H1 (cell line): ENCODE data around the gene GABPB1. TPM values are rescaled to one million over a fixed set of nuclear protein-coding genes. Genes with fewer than 3 reads are reported as not detected.

Source experiments
- CTCF ChIA-PET: fragments of 300-600 bp; sonication (Branson Sonifier 250); formaldehyde crosslinking; loops from one replicate; lab custom pipeline; 2021; ENCODE audit not compliant: partially characterized antibody; lab: Charles Lee
- POLR2A ChIA-PET: fragments of 300-600 bp; sonication (Branson Sonifier 250); formaldehyde crosslinking; loops from one replicate; lab custom pipeline; 2021; ENCODE audit warnings: inconsistent platforms; ENCODE audit not compliant: partially characterized antibody; lab: Charles Lee
- DNase-seq, 2 experiments: peaks; one replicate each; pipeline versions ENCODE4 v3.0.0 to v3.0.0-alpha.2; 2010 to 2022; ENCODE audit warnings: low spot score in 2 of 2, low read depth in 1 of 2, mixed read lengths in 1 of 2
- FAIRE-seq: peaks from 2 replicates; lab custom pipeline; 2011; peaks lifted over from hg19 to GRCh38; lab: Jason Lieb, UNC
- H2AFZ ChIP-seq: 2 replicates; pipeline ENCODE4 v1.8.1; 2012; ENCODE audit warnings: low read length, inconsistent platforms
- H2AK5ac ChIP-seq: 2 replicates; pipeline ENCODE4 v1.6.1; 2013; ENCODE audit warnings: low read depth, low read length
- H2BK120ac ChIP-seq: replicated peaks from 2 replicates; pipeline ENCODE3; 2013; ENCODE audit warnings: low read depth, low read length, inconsistent platforms
- H2BK12ac ChIP-seq: 2 replicates; pipeline ENCODE4 v1.6.1; 2013; ENCODE audit warnings: low read depth, low read length
- H2BK15ac ChIP-seq: 2 replicates; pipeline ENCODE4 v1.6.1; 2013; ENCODE audit warnings: low read length
- H2BK20ac ChIP-seq: 2 replicates; pipeline ENCODE4 v1.6.1; 2013; ENCODE audit warnings: low read length
- H2BK5ac ChIP-seq: 2 replicates; pipeline ENCODE4 v1.6.1; 2013; ENCODE audit warnings: low read depth, low read length
- H3K14ac ChIP-seq: 2 replicates; pipeline ENCODE4 v1.6.1; 2013; ENCODE audit warnings: inconsistent platforms; ENCODE audit not compliant: insufficient read length
- H3K18ac ChIP-seq: 2 replicates; pipeline ENCODE4 v1.6.1; 2013; ENCODE audit warnings: low read length; ENCODE audit errors: extremely low read depth
- H3K23ac ChIP-seq: 2 replicates; pipeline ENCODE4 v1.6.1; 2013; ENCODE audit warnings: inconsistent platforms; ENCODE audit not compliant: insufficient read length
- H3K23me2 ChIP-seq: 2 replicates; pipeline ENCODE4 v1.6.1; 2013; ENCODE audit warnings: low read depth, low read length
- H3K27ac ChIP-seq: 2 replicates; pipeline ENCODE4 v1.6.1; 2011; ENCODE audit warnings: low read depth, low read length, inconsistent platforms
- H3K27me3 ChIP-seq, 4 experiments: replicated peaks in 1 of 4; 1 replicate in 1 of 4; 2 replicates in 3 of 4; pipeline versions ENCODE4 v1.6.1 to v1.8.1; 2011 to 2013; ENCODE audit warnings: low read length in 3 of 4, mild to moderate bottlenecking in 3 of 4, inconsistent platforms in 2 of 4, mixed read lengths in 2 of 4, moderate library complexity in 1 of 4; ENCODE audit not compliant: control insufficient read depth in 3 of 4, insufficient read depth in 3 of 4; ENCODE audit errors: extremely low read depth in 1 of 4
- H3K36me3 ChIP-seq, 4 experiments: 2 replicates each; pipeline versions ENCODE4 v1.6.1 to v1.8.1; 2011 to 2013; ENCODE audit warnings: mild to moderate bottlenecking in 4 of 4, low read length in 3 of 4, moderate library complexity in 2 of 4, control low read depth in 1 of 4, inconsistent platforms in 1 of 4; ENCODE audit not compliant: insufficient read depth in 4 of 4, control insufficient read depth in 2 of 4
- H3K4ac ChIP-seq: replicated peaks from 2 replicates; pipeline ENCODE3; 2013; ENCODE audit warnings: low read length, low read depth, mixed read lengths, inconsistent platforms; ENCODE audit not compliant: insufficient read length
- H3K4me1 ChIP-seq, 4 experiments: replicated peaks in 1 of 4; 1 replicate in 1 of 4; 2 replicates in 3 of 4; pipeline versions ENCODE4 v1.6.1 to v1.8.1; 2011 to 2013; ENCODE audit warnings: low read length in 3 of 4, inconsistent platforms in 2 of 4, mixed read lengths in 1 of 4; ENCODE audit not compliant: insufficient read depth in 4 of 4, control insufficient read depth in 3 of 4
- H3K4me2 ChIP-seq, 2 experiments: 2 replicates each; pipeline versions ENCODE4 v1.6.1 to v1.8.1; 2011 to 2013; ENCODE audit warnings: low read depth in 2 of 2, low read length in 2 of 2, control low read depth in 1 of 2, inconsistent platforms in 1 of 2, mild to moderate bottlenecking in 1 of 2; ENCODE audit not compliant: insufficient read depth in 1 of 2
- H3K4me3 ChIP-seq, 4 experiments: fragments of 200-600, 300-600 bp in 1 of 4; sonication (generic), shearing (Covaris generic), sonication (Bioruptor Twin) in 1 of 4; 2 replicates each; pipeline versions ENCODE4 v1.5.1 to v1.8.1; 2011 to 2016; ENCODE audit warnings: low read length in 4 of 4, low read depth in 3 of 4, control low read depth in 2 of 4, inconsistent platforms in 2 of 4, mild to moderate bottlenecking in 2 of 4, mixed read lengths in 1 of 4, moderate library complexity in 1 of 4; ENCODE audit not compliant: insufficient read depth in 2 of 4; ENCODE audit errors: extremely low read depth in 1 of 4
- H3K56ac ChIP-seq: replicated peaks from 2 replicates; pipeline ENCODE3; 2013; ENCODE audit warnings: low read depth, mild to moderate bottlenecking, mixed read lengths, low read length, inconsistent platforms; ENCODE audit not compliant: insufficient read length
- H3K79me1 ChIP-seq: 2 replicates; pipeline ENCODE4 v1.6.1; 2013; ENCODE audit warnings: low read depth, low read length, control low read depth
- H3K79me2 ChIP-seq, 2 experiments: 2 replicates each; pipeline versions ENCODE4 v1.6.1 to v1.8.1; 2012 to 2013; ENCODE audit warnings: low read length in 2 of 2, mild to moderate bottlenecking in 2 of 2, inconsistent platforms in 1 of 2; ENCODE audit not compliant: insufficient read depth in 2 of 2, control insufficient read depth in 1 of 2
- H3K9ac ChIP-seq, 4 experiments: replicated peaks in 1 of 4; 1 replicate in 1 of 4; 2 replicates in 3 of 4; pipeline versions ENCODE4 v1.6.1 to v1.8.1; 2011 to 2013; ENCODE audit warnings: low read depth in 3 of 4, low read length in 3 of 4, control low read depth in 2 of 4, mild to moderate bottlenecking in 2 of 4, moderate library complexity in 2 of 4, inconsistent platforms in 1 of 4; ENCODE audit errors: extremely low read depth in 1 of 4
- H3K9me3 ChIP-seq, 2 experiments: 2 replicates each; pipeline versions ENCODE4 v1.6.1 to v1.8.1; 2012 to 2013; ENCODE audit warnings: mild to moderate bottlenecking in 2 of 2, moderate library complexity in 2 of 2, control low read depth in 1 of 2, inconsistent platforms in 1 of 2, low read depth in 1 of 2, low read length in 1 of 2, mixed read lengths in 1 of 2; ENCODE audit not compliant: insufficient read depth in 2 of 2
- H4K20me1 ChIP-seq, 2 experiments: replicated peaks in 1 of 2; 2 replicates each; pipeline versions ENCODE3 to v1.8.1; 2011 to 2013; ENCODE audit warnings: inconsistent platforms in 2 of 2, low read length in 2 of 2, mild to moderate bottlenecking in 1 of 2; ENCODE audit not compliant: insufficient read depth in 2 of 2, control insufficient read depth in 1 of 2
- H4K5ac ChIP-seq: 2 replicates; pipeline ENCODE4 v1.6.1; 2013; ENCODE audit warnings: low read length, low read depth, mixed read lengths, inconsistent platforms; ENCODE audit not compliant: insufficient read length
- H4K8ac ChIP-seq: 2 replicates; pipeline ENCODE4 v1.8.0; 2013; ENCODE audit warnings: mild to moderate bottlenecking, moderate library complexity, low read length, inconsistent platforms; ENCODE audit not compliant: insufficient read depth; ENCODE audit errors: extremely low read depth
- H4K91ac ChIP-seq: replicated peaks from 2 replicates; pipeline ENCODE3; 2013; ENCODE audit warnings: low read length, mixed read lengths, inconsistent platforms; ENCODE audit not compliant: insufficient read length
- ATF2 ChIP-seq: IDR thresholded peaks from 2 replicates; pipeline ENCODE4 v1.6.1; 2012; ENCODE audit warnings: low read length, inconsistent platforms
- CBX5 ChIP-seq: fragments of 300-800, 300-1000 bp; sonication (generic); IDR thresholded peaks from 2 replicates; pipeline ENCODE4 v1.7.1; 2016; ENCODE audit warnings: antibody characterized with exemption, low read length, low read depth
- EP300 ChIP-seq, 2 experiments: IDR thresholded peaks; 1 replicate in 1 of 2; 2 replicates in 1 of 2; pipeline ENCODE4 v1.6.1; 2011 to 2012; ENCODE audit warnings: low read depth in 2 of 2, low read length in 2 of 2, mild to moderate bottlenecking in 2 of 2, borderline replicate concordance in 1 of 2, inconsistent platforms in 1 of 2, moderate library complexity in 1 of 2
- GABPA ChIP-seq: IDR thresholded peaks from 2 replicates; pipeline ENCODE4 v1.6.1; 2011; ENCODE audit warnings: mild to moderate bottlenecking, low read length, moderate library complexity, borderline replicate concordance; ENCODE audit not compliant: insufficient read depth
- GTF2F1 ChIP-seq: IDR thresholded peaks from 2 replicates; pipeline ENCODE4 v1.6.1; 2012; ENCODE audit warnings: low read depth, low read length, improper control_type of control experiment, borderline replicate concordance
- HDAC6 ChIP-seq: IDR thresholded peaks from one replicate; pipeline ENCODE4 v1.7.1; 2012; ENCODE audit warnings: low read depth, mild to moderate bottlenecking, inconsistent platforms, low read length, moderate library complexity
- RBBP5 ChIP-seq: IDR thresholded peaks from 2 replicates; pipeline ENCODE4 v1.7.1; 2012; ENCODE audit warnings: low read depth, mild to moderate bottlenecking, inconsistent platforms, low read length, moderate library complexity, borderline replicate concordance
- SP2 ChIP-seq: IDR thresholded peaks from 2 replicates; pipeline ENCODE4 v1.6.1; 2012; ENCODE audit warnings: mild to moderate bottlenecking, low read length, inconsistent platforms
- TAF1 ChIP-seq: IDR thresholded peaks from 2 replicates; pipeline ENCODE4 v1.6.1; 2011; ENCODE audit warnings: mild to moderate bottlenecking, low read depth, low read length
- WGBS, 2 experiments: shearing (Covaris generic) in 1 of 2; methylation state at CpG; one replicate each; pipeline versions ENCODE4 v1.1.6 to v1.1.7; 2013 to 2015; ENCODE audit warnings: low lambda C conversion rate in 2 of 2, mixed read lengths in 2 of 2, inconsistent platforms in 1 of 2, low coverage in 1 of 2, missing lambda C conversion rate in 1 of 2; ENCODE audit not compliant: insufficient replicate concordance in 2 of 2, insufficient coverage in 1 of 2, insufficient read length in 1 of 2; ENCODE audit errors: extremely low coverage in 1 of 2, missing lambda C conversion rate in 1 of 2; 5-methylcytosine and 5-hydroxymethylcytosine counted together
- polyA plus RNA-seq, 7 experiments: library from polyadenylated mRNA; depleted of rRNA in 3 of 7; stranded (reverse) in 5 of 7; unstranded in 2 of 7; fragments of >200 nt in 5 of 7; fragments of 200-250 nt in 2 of 7; gene quantifications; 1 replicate in 5 of 7; 2 replicates in 1 of 7; 4 replicates in 1 of 7; pipeline versions ENCODE4 v1.2.1 to v1.2.3, GENCODE V29; 2011 to 2013; ENCODE audit warnings: missing spikeins in 2 of 7, mixed read lengths in 2 of 7
- total RNA-seq: library from RNA; stranded (reverse); fragmentation: NEBNext Ultra II Directional; extraction: Animal tissue kit (Norgen Biotek cat#: 25700); gene quantifications from 2 replicates; pipeline ENCODE4 v1.2.1, GENCODE V29; 2021

GABPB1 gene
- total and polyA plus RNA-seq, 2 of the 8 experiments (the other 6 are each of a cell fraction or from before 2014, with no cell fraction given) = 24.5 to 32.3 TPM

GRCh38 chr15:50225938-50226337, 129.1 kb downstream of the GABPB1 start:
- no peak overlapping the region for H3K27ac ChIP-seq
- no peaks in the 10 kb centered on the region; a peak in 1 of 4 replicates for H3K79me2 ChIP-seq
- no peaks in the 10 kb centered on the region for H3K23me2 ChIP-seq
- peaks cover 0 to 3% (median 0%) of the 10 kb centered on the region in 4 experiments; a peak in 2 of 8 replicates for H3K36me3 ChIP-seq
- H2BK12ac ChIP-seq = no peak overlapping the region
- no peak overlapping the region for H2AFZ ChIP-seq
- no peak overlapping the region for H2BK20ac ChIP-seq
- H3K23ac ChIP-seq = no peak overlapping the region
- H3K27me3 ChIP-seq = no peaks in the 10 kb centered on the region
- no peak overlapping the region for H3K18ac ChIP-seq
- H3K14ac ChIP-seq = no peak overlapping the region
- ChIA-PET CTCF (interaction anchor here (0.6 kb wide), 1 partner anchor 9 kb away, joined by 3 read pairs; no protein-coding TSS in a partner anchor), POLR2A (no interaction called here)
- no peak overlapping the region for H2BK15ac ChIP-seq
- H2BK5ac ChIP-seq = no peak overlapping the region
- no peaks in the 10 kb centered on the region for H3K4me1 ChIP-seq
- no peak overlapping the region for H3K4me2 ChIP-seq
- no peak overlapping the region for H3K9ac ChIP-seq
- DNase-seq (no peak), FAIRE-seq (no peak)
- H3K79me1 ChIP-seq = no peaks in the 10 kb centered on the region
- H3K9me3 ChIP-seq = no peaks in the 10 kb centered on the region
- no peak overlapping the region for H3K4me3 ChIP-seq
- no peak overlapping the region for H2BK120ac ChIP-seq
- H4K91ac ChIP-seq = no peak overlapping the region
- 92% methylated on average over 3 of the region's 3 CpGs; no CpG with 5 or more reads in 1 of the 2 experiments for WGBS, 2 experiments
- no peak overlapping the region for H3K56ac ChIP-seq
- H4K20me1 ChIP-seq = no peaks in the 10 kb centered on the region
- H2AK5ac ChIP-seq = no peak overlapping the region
- no peak overlapping the region for H4K5ac ChIP-seq
- H3K4ac ChIP-seq = no peak overlapping the region
- no peak overlapping the region for H4K8ac ChIP-seq
- no peak for TF ChIP-seq TAF1
- TF ChIP-seq ATF2 = no peak
- no peak for TF ChIP-seq HDAC6
- TF ChIP-seq RBBP5 = no peak
- no peak for TF ChIP-seq CBX5
- no peak for TF ChIP-seq GABPA
- TF ChIP-seq SP2 = no peak
- TF ChIP-seq GTF2F1 = no peak
- no peak for TF ChIP-seq EP300 (IDR thresholded peaks at IDR 0.05; ENCODE audit: borderline replicate concordance in 1 of 2, low read depth in 2 of 2, low read length in 2 of 2)
